NCI-H1417 treated with DMSO at 0.1 percent for 48 hours (cell line): ENCODE data around the gene USP27X.

Experiments used
- DNase-seq: peaks from one replicate; lab custom pipeline; 2025; lab: John Stamatoyannopoulos, UW

USP27X gene

GRCh38 chrX:49878834-49879655 lies at the start of gene USP27X:
Gene USP27X (plus strand): TSS chrX:49879484. CDS start chrX:49880308, 824 bp downstream.
- peak; percentile 67 for DNase-seq

- no peak for DNase-seq
Measured at GRCh38 chrX:49838374-49838773, 40.9 kb upstream of the USP27X start.

GRCh38 chrX:49840679-49841078 lies 38.6 kb upstream of the USP27X start:
- peak; percentile 79 for DNase-seq

- no peak for DNase-seq
Measured at GRCh38 chrX:49842621-49843020, 36.7 kb upstream of the USP27X start.

GRCh38 chrX:49844611-49845010 lies 34.7 kb upstream of the USP27X start:
- DNase-seq: peak; percentile 86

- DNase-seq: no peak
Measured at GRCh38 chrX:49845701-49846403, 33.4 kb upstream of the USP27X start.

- no peak for DNase-seq
Measured at GRCh38 chrX:49846522-49846921, 32.8 kb upstream of the USP27X start.

GRCh38 chrX:49848275-49848674 lies 31.0 kb upstream of the USP27X start:
- DNase-seq: no peak

GRCh38 chrX:49850028-49850427 lies 29.3 kb upstream of the USP27X start:
- DNase-seq: no peak

- DNase-seq: no peak
Measured at GRCh38 chrX:49853661-49854060, 25.6 kb upstream of the USP27X start.

- no peak for DNase-seq
Measured at GRCh38 chrX:49856819-49857218, 22.5 kb upstream of the USP27X start.

- no peak for DNase-seq
Measured at GRCh38 chrX:49858341-49858740, 20.9 kb upstream of the USP27X start.

GRCh38 chrX:49859491-49859890 lies 19.8 kb upstream of the USP27X start:
- DNase-seq: no peak

GRCh38 chrX:49860867-49861535 lies 18.3 kb upstream of the USP27X start:
- no peak for DNase-seq

GRCh38 chrX:49862093-49862492 lies 17.2 kb upstream of the USP27X start:
- DNase-seq: no peak

- DNase-seq: no peak
Measured at GRCh38 chrX:49868739-49869138, 10.5 kb upstream of the USP27X start.

- peak; percentile 47 for DNase-seq
Measured at GRCh38 chrX:49876750-49877149, 2.5 kb upstream of the USP27X start.

- DNase-seq: no peak
Measured at GRCh38 chrX:49877397-49878101, 1.7 kb upstream of the USP27X start.

- DNase-seq: no peak
Measured at GRCh38 chrX:49878128-49878833, 1.0 kb upstream of the USP27X start.

- DNase-seq: no peak
Measured at GRCh38 chrX:49879656-49880277, 483 bp downstream of the USP27X start.

- DNase-seq: no peak
Measured at GRCh38 chrX:49880668-49881067, 1.4 kb downstream of the USP27X start.
